ENCODE measurements around the gene PLRG1. TPM values are rescaled to one million over a fixed set of nuclear protein-coding genes. Genes with fewer than 3 reads are reported as not detected.
A peak's percentile ranks its signal among the peaks of the same experiment; 100 is the strongest.

PLRG1 gene
- total RNA-seq, 1 experiment from 2014 or later: 136 TPM

GRCh38 chr4:154574311-154574710 is 24.1 kb upstream of the PLRG1 start:
- Mint-ChIP-seq H3K36me3 (ENCODE audit: insufficient read depth, unreplicated experiment) (no peaks in the 10 kb centered on the region), H3K9me3 (ENCODE audit: unreplicated experiment) (no peaks in the 10 kb centered on the region), H3K27me3 (ENCODE audit: insufficient read depth, unreplicated experiment) (no peaks in the 10 kb centered on the region), H3K4me3 (ENCODE audit: unreplicated experiment) (no peak overlapping the region), H3K27ac (ENCODE audit: low read depth, unreplicated experiment) (no peak overlapping the region), H3K4me1 (ENCODE audit: insufficient read depth, unreplicated experiment) (peaks cover under 1% of the 10 kb centered on the region)
- CTCF ChIA-PET: interaction anchor here (0.6 to 4.3 kb wide), 7 partner anchors 9 to 502 kb away, joined by 3 to 26 read pairs (median 3); no protein-coding TSS in a partner anchor
- no TSS peak for BruUV-seq (replicated peaks)
- TF ChIP-seq, protein P1, sequence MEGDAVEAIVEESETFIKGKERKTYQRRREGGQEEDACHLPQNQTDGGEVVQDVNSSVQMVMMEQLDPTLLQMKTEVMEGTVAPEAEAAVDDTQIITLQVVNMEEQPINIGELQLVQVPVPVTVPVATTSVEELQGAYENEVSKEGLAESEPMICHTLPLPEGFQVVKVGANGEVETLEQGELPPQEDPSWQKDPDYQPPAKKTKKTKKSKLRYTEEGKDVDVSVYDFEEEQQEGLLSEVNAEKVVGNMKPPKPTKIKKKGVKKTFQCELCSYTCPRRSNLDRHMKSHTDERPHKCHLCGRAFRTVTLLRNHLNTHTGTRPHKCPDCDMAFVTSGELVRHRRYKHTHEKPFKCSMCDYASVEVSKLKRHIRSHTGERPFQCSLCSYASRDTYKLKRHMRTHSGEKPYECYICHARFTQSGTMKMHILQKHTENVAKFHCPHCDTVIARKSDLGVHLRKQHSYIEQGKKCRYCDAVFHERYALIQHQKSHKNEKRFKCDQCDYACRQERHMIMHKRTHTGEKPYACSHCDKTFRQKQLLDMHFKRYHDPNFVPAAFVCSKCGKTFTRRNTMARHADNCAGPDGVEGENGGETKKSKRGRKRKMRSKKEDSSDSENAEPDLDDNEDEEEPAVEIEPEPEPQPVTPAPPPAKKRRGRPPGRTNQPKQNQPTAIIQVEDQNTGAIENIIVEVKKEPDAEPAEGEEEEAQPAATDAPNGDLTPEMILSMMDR (IDR thresholded peaks at IDR 0.05; ENCODE audit: unreplicated experiment): no peak
- intact Hi-C loops (cut with micrococcal nuclease): no loop called here
- POLR2A ChIA-PET: no interaction called here
- DNase-seq (ENCODE audit: unreplicated experiment): no peak

- intact Hi-C loops (cut with micrococcal nuclease): no loop called here
- H3K4me1 Mint-ChIP-seq (ENCODE audit: insufficient read depth, unreplicated experiment): peaks cover 6% of the 10 kb centered on the region
- TF ChIP-seq, protein P1 (IDR thresholded peaks at IDR 0.05; ENCODE audit: unreplicated experiment): no peak
- H3K9me3 Mint-ChIP-seq (ENCODE audit: unreplicated experiment): no peaks in the 10 kb centered on the region
- no TSS peak for BruUV-seq (replicated peaks)
- DNase-seq (ENCODE audit: unreplicated experiment): no peak
- ChIA-PET CTCF (interaction anchor here (1.0 to 4.3 kb wide), 4 partner anchors 14 to 50 kb away, joined by 3 to 26 read pairs (median 12); no protein-coding TSS in a partner anchor), POLR2A (interaction anchor here (0.8 kb wide), 1 partner anchor 24 kb away, joined by 3 read pairs; no protein-coding TSS in a partner anchor)
- no peak overlapping the region for H3K27ac Mint-ChIP-seq (ENCODE audit: low read depth, unreplicated experiment)
- H3K36me3 Mint-ChIP-seq (ENCODE audit: insufficient read depth, unreplicated experiment): no peaks in the 10 kb centered on the region
- H3K4me3 Mint-ChIP-seq (ENCODE audit: unreplicated experiment): no peak overlapping the region
- no peaks in the 10 kb centered on the region for H3K27me3 Mint-ChIP-seq (ENCODE audit: insufficient read depth, unreplicated experiment)
Observed at GRCh38 chr4:154573190-154573870, 23.1 kb upstream of the PLRG1 start.

DNA sequence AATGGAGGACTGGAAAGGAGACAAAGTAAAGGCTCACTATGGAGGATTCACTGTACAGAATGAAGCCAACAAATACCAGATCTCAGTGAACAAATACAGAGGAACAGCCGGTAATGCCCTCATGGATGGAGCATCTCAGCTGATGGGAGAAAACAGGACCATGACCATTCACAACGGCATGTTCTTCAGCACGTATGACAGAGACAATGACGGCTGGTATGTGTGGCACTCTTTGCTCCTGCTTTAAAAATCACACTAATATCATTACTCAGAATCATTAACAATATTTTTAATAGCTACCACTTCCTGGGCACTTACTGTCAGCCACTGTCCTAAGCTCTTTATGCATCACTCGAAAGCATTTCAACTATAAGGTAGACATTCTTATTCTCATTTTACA is 19.4 kb upstream of the PLRG1 start:
- peaks cover 6% of the 10 kb centered on the region for H3K4me1 Mint-ChIP-seq (ENCODE audit: insufficient read depth, unreplicated experiment)
- H3K36me3 Mint-ChIP-seq (ENCODE audit: insufficient read depth, unreplicated experiment): no peaks in the 10 kb centered on the region
- DNase-seq (ENCODE audit: unreplicated experiment): no peak
- BruUV-seq (replicated peaks): no TSS peak
- TF ChIP-seq, protein P1 (IDR thresholded peaks at IDR 0.05; ENCODE audit: unreplicated experiment): no peak
- POLR2A ChIA-PET: interaction anchor here (0.8 to 2.2 kb wide), 3 partner anchors 9 to 40 kb away, joined by 3 to 8 read pairs (median 4); partner anchors contain the start of gene PLRG1
- intact Hi-C loops (cut with micrococcal nuclease): loop anchor here (5.0 kb wide), 1 partner anchor 33 kb away; no protein-coding TSS in a partner anchor
- no peak overlapping the region for H3K4me3 Mint-ChIP-seq (ENCODE audit: unreplicated experiment)
- no peaks in the 10 kb centered on the region for H3K9me3 Mint-ChIP-seq (ENCODE audit: unreplicated experiment)
- CTCF ChIA-PET: interaction anchor here (0.6 to 6.7 kb wide), 5 partner anchors 10 to 79 kb away, joined by 3 to 59 read pairs (median 26); no protein-coding TSS in a partner anchor
- no peaks in the 10 kb centered on the region for H3K27me3 Mint-ChIP-seq (ENCODE audit: insufficient read depth, unreplicated experiment)
- peak overlapping the region; percentile 39 for H3K27ac Mint-ChIP-seq (ENCODE audit: low read depth, unreplicated experiment)

DNA sequence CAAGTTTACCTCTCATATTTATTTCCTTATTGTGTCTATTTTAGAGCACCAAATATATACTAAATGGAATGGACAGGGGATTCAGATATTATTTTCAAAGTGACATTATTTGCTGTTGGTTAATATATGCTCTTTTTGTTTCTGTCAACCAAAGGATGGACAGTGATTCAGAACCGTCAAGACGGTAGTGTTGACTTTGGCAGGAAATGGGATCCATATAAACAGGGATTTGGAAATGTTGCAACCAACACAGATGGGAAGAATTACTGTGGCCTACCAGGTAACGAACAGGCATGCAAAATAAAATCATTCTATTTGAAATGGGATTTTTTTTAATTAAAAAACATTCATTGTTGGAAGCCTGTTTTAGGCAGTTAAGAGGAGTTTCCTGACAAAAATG is 18.8 kb upstream of the PLRG1 start:
- no TSS peak for BruUV-seq (replicated peaks)
- H3K27ac Mint-ChIP-seq (ENCODE audit: low read depth, unreplicated experiment): peak overlapping the region; percentile 39
- POLR2A ChIA-PET: interaction anchor here (0.8 to 2.2 kb wide), 3 partner anchors 9 to 41 kb away, joined by 3 to 8 read pairs (median 4); partner anchors contain the start of gene PLRG1
- H3K27me3 Mint-ChIP-seq (ENCODE audit: insufficient read depth, unreplicated experiment): no peaks in the 10 kb centered on the region
- intact Hi-C loops (cut with micrococcal nuclease): loop anchor here (5.0 kb wide), 1 partner anchor 33 kb away; no protein-coding TSS in a partner anchor
- no peaks in the 10 kb centered on the region for H3K36me3 Mint-ChIP-seq (ENCODE audit: insufficient read depth, unreplicated experiment)
- H3K4me1 Mint-ChIP-seq (ENCODE audit: insufficient read depth, unreplicated experiment): peaks cover 6% of the 10 kb centered on the region
- no peak overlapping the region for H3K4me3 Mint-ChIP-seq (ENCODE audit: unreplicated experiment)
- CTCF ChIA-PET: interaction anchor here (0.6 to 6.7 kb wide), 6 partner anchors 10 to 78 kb away, joined by 3 to 59 read pairs (median 16); no protein-coding TSS in a partner anchor
- no peaks in the 10 kb centered on the region for H3K9me3 Mint-ChIP-seq (ENCODE audit: unreplicated experiment)
- TF ChIP-seq, protein P1 (IDR thresholded peaks at IDR 0.05; ENCODE audit: unreplicated experiment): no peak
- peak; percentile 77 for DNase-seq (ENCODE audit: unreplicated experiment)
